Measurements from ENCODE around the gene CFAP251.

DNA sequence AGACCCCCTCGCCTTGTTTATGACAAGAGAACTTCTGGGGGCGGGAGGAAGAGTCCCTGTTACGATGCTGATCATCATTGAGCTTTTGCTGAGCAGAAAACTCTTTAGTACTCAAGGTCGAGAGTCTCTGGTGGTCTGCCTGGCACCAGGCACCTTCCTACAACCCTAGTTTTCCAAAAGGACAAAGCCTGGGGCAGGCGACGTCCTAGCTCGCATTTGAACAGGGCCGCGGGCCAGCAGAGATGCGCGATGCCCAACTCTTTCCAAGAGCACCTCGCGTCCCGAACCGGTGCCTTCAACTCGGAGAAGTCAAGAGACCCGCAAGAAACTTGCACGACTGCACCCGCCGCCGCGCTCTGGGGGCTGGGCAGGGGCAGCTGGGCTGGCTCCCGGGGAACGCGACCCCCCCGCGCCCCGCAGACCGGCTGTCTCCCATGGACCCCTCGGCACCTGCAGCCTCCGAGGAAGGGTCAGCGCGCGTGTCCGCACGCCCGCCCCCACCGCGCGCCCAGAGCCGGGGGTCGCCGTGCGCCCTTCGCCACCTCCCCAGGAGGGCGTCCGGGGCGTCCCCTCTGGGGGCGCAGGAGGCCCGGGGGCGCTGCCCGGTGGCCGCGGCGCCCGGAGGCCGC is 102.9 kb downstream of the CFAP251 start:
- TF ChIP-seq, protein P1, sequence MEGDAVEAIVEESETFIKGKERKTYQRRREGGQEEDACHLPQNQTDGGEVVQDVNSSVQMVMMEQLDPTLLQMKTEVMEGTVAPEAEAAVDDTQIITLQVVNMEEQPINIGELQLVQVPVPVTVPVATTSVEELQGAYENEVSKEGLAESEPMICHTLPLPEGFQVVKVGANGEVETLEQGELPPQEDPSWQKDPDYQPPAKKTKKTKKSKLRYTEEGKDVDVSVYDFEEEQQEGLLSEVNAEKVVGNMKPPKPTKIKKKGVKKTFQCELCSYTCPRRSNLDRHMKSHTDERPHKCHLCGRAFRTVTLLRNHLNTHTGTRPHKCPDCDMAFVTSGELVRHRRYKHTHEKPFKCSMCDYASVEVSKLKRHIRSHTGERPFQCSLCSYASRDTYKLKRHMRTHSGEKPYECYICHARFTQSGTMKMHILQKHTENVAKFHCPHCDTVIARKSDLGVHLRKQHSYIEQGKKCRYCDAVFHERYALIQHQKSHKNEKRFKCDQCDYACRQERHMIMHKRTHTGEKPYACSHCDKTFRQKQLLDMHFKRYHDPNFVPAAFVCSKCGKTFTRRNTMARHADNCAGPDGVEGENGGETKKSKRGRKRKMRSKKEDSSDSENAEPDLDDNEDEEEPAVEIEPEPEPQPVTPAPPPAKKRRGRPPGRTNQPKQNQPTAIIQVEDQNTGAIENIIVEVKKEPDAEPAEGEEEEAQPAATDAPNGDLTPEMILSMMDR (conservative IDR thresholded peaks at IDR 0.05; ENCODE audit: low read depth, low read length) = no peak
- no peak for TF ChIP-seq EZH2 (IDR thresholded peaks at IDR 0.05; ENCODE audit: low read length, unreplicated experiment)
- no peak for TF ChIP-seq EZH2phosphoT487 (IDR thresholded peaks at IDR 0.05; ENCODE audit: borderline replicate concordance, low read length)
